WTC11 (cell line): ENCODE measurements around the gene ATP6V1G3. TPM values are rescaled to one million over a fixed set of nuclear protein-coding genes. Genes with fewer than 3 reads are reported as not detected.

Experiments used
- ATAC-seq: fragments of 200-7000 bp; cut with Tn5 transposase; 2 replicates; pipeline ENCODE4 v1.10.0; 2021; ENCODE audit warnings: mild to moderate bottlenecking, moderate library complexity
- CTCF ChIA-PET: fragments of 300-600 bp; sonication (Branson Sonifier 250); formaldehyde crosslinking; loops from one replicate; lab custom pipeline; 2021; ENCODE audit warnings: antibody characterized with exemption; lab: Charles Lee
- POLR2A ChIA-PET: fragments of 350-600 bp; sonication (Branson Sonifier 250); formaldehyde crosslinking; loops from one replicate; lab custom pipeline; 2021; ENCODE audit warnings: antibody characterized with exemption; lab: Charles Lee
- DNase-seq: peaks from one replicate; pipeline ENCODE4 v3.0.0; 2021; ENCODE audit warnings: low spot score
- H3K27ac Mint-ChIP-seq: 2 replicates; pipeline ENCODE4 v1.8.0; 2021; ENCODE audit warnings: mixed read lengths
- H3K27me3 Mint-ChIP-seq: 2 replicates; pipeline ENCODE4 v1.8.0; 2021; ENCODE audit warnings: low read depth, mild to moderate bottlenecking, moderate library complexity, mixed read lengths
- H3K36me3 Mint-ChIP-seq: 2 replicates; pipeline ENCODE4 v1.8.0; 2021; ENCODE audit warnings: mixed read lengths
- H3K4me1 Mint-ChIP-seq: 2 replicates; pipeline ENCODE4 v1.8.0; 2022; ENCODE audit warnings: mixed read lengths
- H3K4me3 Mint-ChIP-seq: 2 replicates; pipeline ENCODE4 v1.8.0; 2021; ENCODE audit warnings: mild to moderate bottlenecking, moderate library complexity, mixed read lengths
- H3K9me3 Mint-ChIP-seq: 2 replicates; pipeline ENCODE4 v1.8.0; 2021; ENCODE audit warnings: mixed read lengths
- E2F4 ChIP-seq: sonication (generic); formaldehyde crosslinking; IDR thresholded peaks from 2 replicates; pipeline ENCODE4 v1.8.1; 2022; ENCODE audit warnings: low read depth, mild to moderate bottlenecking, moderate library complexity, missing genetic modification reagents, borderline replicate concordance
- ERG ChIP-seq: fragments of 250-450 bp; sonication (Bioruptor Pico); IDR thresholded peaks from 2 replicates; pipeline ENCODE4 v1.8.0; 2021; ENCODE audit warnings: mild to moderate bottlenecking
- ETV6 ChIP-seq: sonication (generic); formaldehyde crosslinking; IDR thresholded peaks from 2 replicates; pipeline ENCODE4 v1.8.1; 2022; ENCODE audit warnings: mild to moderate bottlenecking, missing genetic modification reagents
- FOXK1 ChIP-seq: sonication (generic); formaldehyde crosslinking; IDR thresholded peaks from 2 replicates; pipeline ENCODE4 v1.8.0; 2022; ENCODE audit warnings: mild to moderate bottlenecking, moderate library complexity, missing genetic modification reagents
- JAZF1 ChIP-seq: fragments of 250-450 bp; sonication (Bioruptor Pico); IDR thresholded peaks from 2 replicates; pipeline ENCODE4 v1.9.0; 2021; ENCODE audit warnings: moderate library complexity, mild to moderate bottlenecking, inconsistent platforms
- MYBL2 ChIP-seq: sonication (generic); formaldehyde crosslinking; IDR thresholded peaks from 2 replicates; pipeline ENCODE4 v1.8.1; 2023; ENCODE audit warnings: mild to moderate bottlenecking, moderate library complexity, missing genetic modification reagents
- NR2C2 ChIP-seq: sonication (generic); formaldehyde crosslinking; IDR thresholded peaks from 2 replicates; pipeline ENCODE4 v1.8.0; 2022; ENCODE audit warnings: mild to moderate bottlenecking, missing genetic modification reagents
- PRRX2 ChIP-seq: fragments of 250-450 bp; sonication (Bioruptor Pico); IDR thresholded peaks from 2 replicates; pipeline ENCODE4 v1.8.0; 2021; ENCODE audit warnings: mild to moderate bottlenecking
- SOX15 ChIP-seq: fragments of 250-450 bp; sonication (Bioruptor Pico); IDR thresholded peaks from 2 replicates; pipeline ENCODE4 v1.9.0; 2021; ENCODE audit warnings: mild to moderate bottlenecking
- TEAD4 ChIP-seq: sonication (generic); formaldehyde crosslinking; IDR thresholded peaks from 2 replicates; pipeline ENCODE4 v1.8.0; 2022; ENCODE audit warnings: mild to moderate bottlenecking, missing genetic modification reagents
- TP53 ChIP-seq: sonication (generic); formaldehyde crosslinking; IDR thresholded peaks from 2 replicates; pipeline ENCODE4 v1.8.1; 2023; ENCODE audit warnings: mild to moderate bottlenecking, missing genetic modification reagents
- USF1 ChIP-seq: sonication (generic); formaldehyde crosslinking; IDR thresholded peaks from 2 replicates; pipeline ENCODE4 v1.8.0; 2022; ENCODE audit warnings: mild to moderate bottlenecking, missing genetic modification reagents
- ZNF121 ChIP-seq: sonication (generic); formaldehyde crosslinking; IDR thresholded peaks from 2 replicates; pipeline ENCODE4 v1.8.0; 2023; ENCODE audit warnings: missing genetic modification reagents
- ZNF232 ChIP-seq: sonication (generic); formaldehyde crosslinking; IDR thresholded peaks from 2 replicates; pipeline ENCODE4 v1.8.0; 2022; ENCODE audit warnings: mild to moderate bottlenecking, missing genetic modification reagents
- ZNF425 ChIP-seq: fragments of 250-450 bp; sonication (Bioruptor Pico); conservative IDR thresholded peaks from 2 replicates; pipeline ENCODE4 v1.9.0; 2021; ENCODE audit warnings: mild to moderate bottlenecking
- total RNA-seq: library from RNA; stranded (reverse); gene quantifications from 3 replicates; pipeline ENCODE4 v1.2.3, GENCODE V29; 2021
- TF ChIP-seq, protein P1 (sequence below): sonication (generic); formaldehyde crosslinking; IDR thresholded peaks from 2 replicates; pipeline ENCODE4 v1.8.1; 2023; ENCODE audit warnings: mild to moderate bottlenecking, missing genetic modification reagents
- TF ChIP-seq, protein P2 (sequence below): sonication (generic); formaldehyde crosslinking; IDR thresholded peaks from 2 replicates; pipeline ENCODE4 v1.8.1; 2023; ENCODE audit warnings: mild to moderate bottlenecking, missing genetic modification reagents
- TF ChIP-seq, protein P3 (sequence below): sonication (generic); formaldehyde crosslinking; IDR thresholded peaks from 2 replicates; pipeline ENCODE4 v1.8.1; 2023; ENCODE audit warnings: mild to moderate bottlenecking, missing genetic modification reagents, moderate library complexity
- TF ChIP-seq, protein P4 (sequence below): fragments of 250-450 bp; sonication (Bioruptor Pico); IDR thresholded peaks from 2 replicates; pipeline ENCODE4 v1.9.0; 2021; ENCODE audit warnings: moderate library complexity, mild to moderate bottlenecking, inconsistent platforms, borderline replicate concordance
- TF ChIP-seq, protein P5 (sequence below): fragments of 250-450 bp; sonication (Bioruptor Pico); IDR thresholded peaks from 2 replicates; pipeline ENCODE4 v2.1.2; 2022; ENCODE audit warnings: mild to moderate bottlenecking, moderate library complexity
- TF ChIP-seq, protein P6 (sequence below): sonication (generic); formaldehyde crosslinking; IDR thresholded peaks from 2 replicates; pipeline ENCODE4 v1.8.1; 2022; ENCODE audit warnings: missing genetic modification reagents, borderline replicate concordance

Gene ATP6V1G3
- total RNA-seq, 1 experiment from 2014 or later, result not detected

- Mint-ChIP-seq H3K4me3 (no peak overlapping the region), H3K27ac (no peak overlapping the region), H3K4me1 (peaks cover 10% of the 10 kb centered on the region), H3K36me3 (peaks cover 7% of the 10 kb centered on the region; the same call in 1 of the 2 replicates), H3K9me3 (peaks cover 20% of the 10 kb centered on the region), H3K27me3 (no peaks in the 10 kb centered on the region)
- ATAC-seq (no peak), DNase-seq (no peak)
- TF ChIP-seq ZNF121 (CRISPR knock-in tag) (no peak), ZNF425 (CRISPR knock-in tag) (no peak), TEAD4 (CRISPR knock-in tag) (no peak), ERG (CRISPR knock-in tag) (no peak), ETV6 (CRISPR knock-in tag) (no peak), SOX15 (CRISPR knock-in tag) (no peak), FOXK1 (CRISPR knock-in tag) (no peak), ZNF232 (no peak), MYBL2 (CRISPR knock-in tag) (no peak)
- TF ChIP-seq, protein P1, sequence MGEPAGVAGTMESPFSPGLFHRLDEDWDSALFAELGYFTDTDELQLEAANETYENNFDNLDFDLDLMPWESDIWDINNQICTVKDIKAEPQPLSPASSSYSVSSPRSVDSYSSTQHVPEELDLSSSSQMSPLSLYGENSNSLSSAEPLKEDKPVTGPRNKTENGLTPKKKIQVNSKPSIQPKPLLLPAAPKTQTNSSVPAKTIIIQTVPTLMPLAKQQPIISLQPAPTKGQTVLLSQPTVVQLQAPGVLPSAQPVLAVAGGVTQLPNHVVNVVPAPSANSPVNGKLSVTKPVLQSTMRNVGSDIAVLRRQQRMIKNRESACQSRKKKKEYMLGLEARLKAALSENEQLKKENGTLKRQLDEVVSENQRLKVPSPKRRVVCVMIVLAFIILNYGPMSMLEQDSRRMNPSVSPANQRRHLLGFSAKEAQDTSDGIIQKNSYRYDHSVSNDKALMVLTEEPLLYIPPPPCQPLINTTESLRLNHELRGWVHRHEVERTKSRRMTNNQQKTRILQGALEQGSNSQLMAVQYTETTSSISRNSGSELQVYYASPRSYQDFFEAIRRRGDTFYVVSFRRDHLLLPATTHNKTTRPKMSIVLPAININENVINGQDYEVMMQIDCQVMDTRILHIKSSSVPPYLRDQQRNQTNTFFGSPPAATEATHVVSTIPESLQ, result no peak
- TF ChIP-seq, protein P2, sequence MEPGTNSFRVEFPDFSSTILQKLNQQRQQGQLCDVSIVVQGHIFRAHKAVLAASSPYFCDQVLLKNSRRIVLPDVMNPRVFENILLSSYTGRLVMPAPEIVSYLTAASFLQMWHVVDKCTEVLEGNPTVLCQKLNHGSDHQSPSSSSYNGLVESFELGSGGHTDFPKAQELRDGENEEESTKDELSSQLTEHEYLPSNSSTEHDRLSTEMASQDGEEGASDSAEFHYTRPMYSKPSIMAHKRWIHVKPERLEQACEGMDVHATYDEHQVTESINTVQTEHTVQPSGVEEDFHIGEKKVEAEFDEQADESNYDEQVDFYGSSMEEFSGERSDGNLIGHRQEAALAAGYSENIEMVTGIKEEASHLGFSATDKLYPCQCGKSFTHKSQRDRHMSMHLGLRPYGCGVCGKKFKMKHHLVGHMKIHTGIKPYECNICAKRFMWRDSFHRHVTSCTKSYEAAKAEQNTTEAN (CRISPR knock-in tag), result no peak
- ChIA-PET CTCF (no interaction called here), POLR2A (no interaction called here)
Measured at GRCh38 chr1:198500096-198500495, 40.4 kb downstream of the ATP6V1G3 start.

GRCh38 chr1:198499588-198499987 is 40.9 kb downstream of the ATP6V1G3 start:
- POLR2A ChIA-PET, result no interaction called here
- Mint-ChIP-seq H3K4me1 (peaks cover 10% of the 10 kb centered on the region), H3K27me3 (no peaks in the 10 kb centered on the region), H3K4me3 (no peak overlapping the region), H3K36me3 (peaks cover 7% of the 10 kb centered on the region; the same call in 1 of the 2 replicates), H3K27ac (no peak overlapping the region), H3K9me3 (peaks cover 18% of the 10 kb centered on the region)
- DNase-seq (no peak), ATAC-seq (no peak)
- CTCF ChIA-PET, result no interaction called here
- TF ChIP-seq USF1 (CRISPR knock-in tag), result no peak
- TF ChIP-seq JAZF1 (CRISPR knock-in tag), result no peak
- TF ChIP-seq NR2C2 (CRISPR knock-in tag), result no peak
- TF ChIP-seq PRRX2 (CRISPR knock-in tag), result no peak
- no peak for TF ChIP-seq ERG (CRISPR knock-in tag)
- TF ChIP-seq TP53 (CRISPR knock-in tag), result no peak
- TF ChIP-seq, protein P3, sequence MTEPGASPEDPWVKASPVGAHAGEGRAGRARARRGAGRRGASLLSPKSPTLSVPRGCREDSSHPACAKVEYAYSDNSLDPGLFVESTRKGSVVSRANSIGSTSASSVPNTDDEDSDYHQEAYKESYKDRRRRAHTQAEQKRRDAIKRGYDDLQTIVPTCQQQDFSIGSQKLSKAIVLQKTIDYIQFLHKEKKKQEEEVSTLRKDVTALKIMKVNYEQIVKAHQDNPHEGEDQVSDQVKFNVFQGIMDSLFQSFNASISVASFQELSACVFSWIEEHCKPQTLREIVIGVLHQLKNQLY (CRISPR knock-in tag), result no peak
- TF ChIP-seq, protein P4, sequence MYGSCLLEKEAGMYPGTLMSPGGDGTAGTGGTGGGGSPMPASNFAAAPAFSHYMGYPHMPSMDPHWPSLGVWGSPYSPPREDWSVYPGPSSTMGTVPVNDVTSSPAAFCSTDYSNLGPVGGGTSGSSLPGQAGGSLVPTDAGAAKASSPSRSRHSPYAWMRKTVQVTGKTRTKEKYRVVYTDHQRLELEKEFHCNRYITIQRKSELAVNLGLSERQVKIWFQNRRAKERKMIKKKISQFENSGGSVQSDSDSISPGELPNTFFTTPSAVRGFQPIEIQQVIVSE, result no peak
- TF ChIP-seq, protein P5, sequence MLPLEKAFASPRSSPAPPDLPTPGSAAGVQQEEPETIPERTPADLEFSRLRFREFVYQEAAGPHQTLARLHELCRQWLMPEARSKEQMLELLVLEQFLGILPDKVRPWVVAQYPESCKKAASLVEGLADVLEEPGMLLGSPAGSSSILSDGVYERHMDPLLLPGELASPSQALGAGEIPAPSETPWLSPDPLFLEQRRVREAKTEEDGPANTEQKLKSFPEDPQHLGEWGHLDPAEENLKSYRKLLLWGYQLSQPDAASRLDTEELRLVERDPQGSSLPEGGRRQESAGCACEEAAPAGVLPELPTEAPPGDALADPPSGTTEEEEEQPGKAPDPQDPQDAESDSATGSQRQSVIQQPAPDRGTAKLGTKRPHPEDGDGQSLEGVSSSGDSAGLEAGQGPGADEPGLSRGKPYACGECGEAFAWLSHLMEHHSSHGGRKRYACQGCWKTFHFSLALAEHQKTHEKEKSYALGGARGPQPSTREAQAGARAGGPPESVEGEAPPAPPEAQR (CRISPR knock-in tag), result no peak
- TF ChIP-seq E2F4 (CRISPR knock-in tag), result no peak
- TF ChIP-seq, protein P6, sequence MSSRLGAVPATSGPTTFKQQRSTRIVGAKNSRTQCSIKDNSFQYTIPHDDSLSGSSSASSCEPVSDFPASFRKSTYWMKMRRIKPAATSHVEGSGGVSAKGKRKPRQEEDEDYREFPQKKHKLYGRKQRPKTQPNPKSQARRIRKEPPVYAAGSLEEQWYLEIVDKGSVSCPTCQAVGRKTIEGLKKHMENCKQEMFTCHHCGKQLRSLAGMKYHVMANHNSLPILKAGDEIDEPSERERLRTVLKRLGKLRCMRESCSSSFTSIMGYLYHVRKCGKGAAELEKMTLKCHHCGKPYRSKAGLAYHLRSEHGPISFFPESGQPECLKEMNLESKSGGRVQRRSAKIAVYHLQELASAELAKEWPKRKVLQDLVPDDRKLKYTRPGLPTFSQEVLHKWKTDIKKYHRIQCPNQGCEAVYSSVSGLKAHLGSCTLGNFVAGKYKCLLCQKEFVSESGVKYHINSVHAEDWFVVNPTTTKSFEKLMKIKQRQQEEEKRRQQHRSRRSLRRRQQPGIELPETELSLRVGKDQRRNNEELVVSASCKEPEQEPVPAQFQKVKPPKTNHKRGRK (CRISPR knock-in tag), result no peak
